VCaP (cell line): ENCODE data around the gene FOXA1.
"Not testable (repeated sequence)": the region's sequence is repeated elsewhere in the genome, so short reads cannot be mapped to it uniquely, and the experiment has no call there.

Experiments used
- H3K27ac ChIP-seq: fragments of 450-650 bp; 2 replicates; pipeline ENCODE4 v1.5.1; 2017
- TF ChIP-seq, protein P1 (sequence below): fragments of 450-650 bp; conservative IDR thresholded peaks from 2 replicates; pipeline ENCODE4 v1.5.1; 2017; ENCODE audit warnings: mild to moderate bottlenecking, moderate library complexity

The FOXA1 gene

GRCh38 chr14:37559386-37559785, 35.7 kb downstream of the FOXA1 start:
- TF ChIP-seq, protein P1, sequence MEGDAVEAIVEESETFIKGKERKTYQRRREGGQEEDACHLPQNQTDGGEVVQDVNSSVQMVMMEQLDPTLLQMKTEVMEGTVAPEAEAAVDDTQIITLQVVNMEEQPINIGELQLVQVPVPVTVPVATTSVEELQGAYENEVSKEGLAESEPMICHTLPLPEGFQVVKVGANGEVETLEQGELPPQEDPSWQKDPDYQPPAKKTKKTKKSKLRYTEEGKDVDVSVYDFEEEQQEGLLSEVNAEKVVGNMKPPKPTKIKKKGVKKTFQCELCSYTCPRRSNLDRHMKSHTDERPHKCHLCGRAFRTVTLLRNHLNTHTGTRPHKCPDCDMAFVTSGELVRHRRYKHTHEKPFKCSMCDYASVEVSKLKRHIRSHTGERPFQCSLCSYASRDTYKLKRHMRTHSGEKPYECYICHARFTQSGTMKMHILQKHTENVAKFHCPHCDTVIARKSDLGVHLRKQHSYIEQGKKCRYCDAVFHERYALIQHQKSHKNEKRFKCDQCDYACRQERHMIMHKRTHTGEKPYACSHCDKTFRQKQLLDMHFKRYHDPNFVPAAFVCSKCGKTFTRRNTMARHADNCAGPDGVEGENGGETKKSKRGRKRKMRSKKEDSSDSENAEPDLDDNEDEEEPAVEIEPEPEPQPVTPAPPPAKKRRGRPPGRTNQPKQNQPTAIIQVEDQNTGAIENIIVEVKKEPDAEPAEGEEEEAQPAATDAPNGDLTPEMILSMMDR: no peak
- no peak overlapping the region for H3K27ac ChIP-seq

DNA sequence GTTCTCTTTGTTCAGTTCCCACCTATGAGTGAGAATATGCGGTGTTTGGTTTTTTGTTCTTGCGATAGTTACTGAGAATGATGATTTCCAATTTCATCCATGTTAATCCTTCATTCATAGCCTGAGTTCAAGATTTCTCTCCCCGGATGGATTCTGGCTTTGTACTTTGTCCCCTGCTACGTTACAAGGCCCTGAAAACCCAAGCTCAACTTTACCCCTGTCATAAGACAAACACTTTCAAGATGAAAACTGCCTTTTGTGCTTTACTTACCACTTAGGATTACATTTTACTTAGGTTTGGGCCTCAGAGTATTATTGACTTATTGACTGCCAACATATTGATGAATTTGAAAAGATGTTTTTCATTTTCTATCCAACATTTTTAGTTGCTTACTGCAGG, 36.3 kb downstream of the FOXA1 start:
- TF ChIP-seq, protein P1: no peak
- no peak overlapping the region for H3K27ac ChIP-seq

GRCh38 chr14:37555596-37555995, 39.5 kb downstream of the FOXA1 start:
- H3K27ac ChIP-seq: not testable (repeated sequence)

DNA sequence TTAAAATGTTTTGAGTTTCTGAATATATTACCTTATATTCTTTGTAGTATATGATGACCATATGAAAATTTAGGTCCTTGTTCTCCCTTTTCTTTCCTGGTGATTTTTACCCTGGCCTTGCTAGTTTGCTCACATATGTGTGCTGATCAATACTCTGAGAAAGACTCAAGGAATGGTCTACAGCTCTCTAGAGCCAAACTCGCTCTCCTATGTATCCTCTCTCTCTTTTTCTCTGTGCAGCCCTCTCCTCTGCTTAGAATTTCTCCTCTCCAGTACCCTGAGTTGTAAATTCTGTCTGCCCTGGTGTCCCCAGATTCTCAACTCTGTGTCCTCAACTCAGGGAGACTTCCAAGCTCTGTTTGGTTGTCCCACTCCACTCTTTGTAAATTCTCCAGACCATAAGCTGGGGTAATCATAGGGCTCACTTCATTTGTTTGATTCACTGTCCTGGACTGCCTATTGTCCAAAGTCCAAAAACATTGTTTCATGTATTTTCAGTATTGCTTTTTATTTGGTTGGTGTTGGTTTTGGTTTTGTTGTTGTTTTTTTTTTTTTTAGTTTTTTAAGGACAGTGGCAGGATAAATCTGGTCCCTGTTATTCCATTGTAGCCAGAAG, 41.0 kb downstream of the FOXA1 start:
- TF ChIP-seq, protein P1: no peak
- H3K27ac ChIP-seq: peak overlapping the region; percentile 84; the same call in 1 of the 2 replicates

DNA sequence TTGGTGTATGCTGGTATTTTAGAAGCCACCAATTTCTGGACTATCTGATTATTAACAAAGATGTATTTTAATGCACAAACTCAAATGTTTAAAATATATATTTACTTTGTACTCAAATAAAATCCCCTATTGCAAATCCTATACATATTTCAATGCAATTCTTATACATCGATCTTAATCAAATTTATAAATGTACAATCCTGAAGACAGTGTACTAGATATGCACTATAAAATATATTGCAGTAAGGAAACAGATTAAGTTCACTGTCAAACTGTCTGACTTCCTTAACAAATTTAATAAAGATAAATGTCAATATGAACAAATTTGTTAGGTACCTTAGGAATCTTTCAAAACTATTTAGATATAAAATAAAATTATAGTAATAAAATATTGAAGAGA, 43.9 kb downstream of the FOXA1 start:
- TF ChIP-seq, protein P1: no peak
- H3K27ac ChIP-seq: peak overlapping the region; percentile 84

- TF ChIP-seq, protein P1: no peak
- peak overlapping the region; percentile 84 for H3K27ac ChIP-seq
Measured at GRCh38 chr14:37550511-37550910, 44.5 kb downstream of the FOXA1 start.

DNA sequence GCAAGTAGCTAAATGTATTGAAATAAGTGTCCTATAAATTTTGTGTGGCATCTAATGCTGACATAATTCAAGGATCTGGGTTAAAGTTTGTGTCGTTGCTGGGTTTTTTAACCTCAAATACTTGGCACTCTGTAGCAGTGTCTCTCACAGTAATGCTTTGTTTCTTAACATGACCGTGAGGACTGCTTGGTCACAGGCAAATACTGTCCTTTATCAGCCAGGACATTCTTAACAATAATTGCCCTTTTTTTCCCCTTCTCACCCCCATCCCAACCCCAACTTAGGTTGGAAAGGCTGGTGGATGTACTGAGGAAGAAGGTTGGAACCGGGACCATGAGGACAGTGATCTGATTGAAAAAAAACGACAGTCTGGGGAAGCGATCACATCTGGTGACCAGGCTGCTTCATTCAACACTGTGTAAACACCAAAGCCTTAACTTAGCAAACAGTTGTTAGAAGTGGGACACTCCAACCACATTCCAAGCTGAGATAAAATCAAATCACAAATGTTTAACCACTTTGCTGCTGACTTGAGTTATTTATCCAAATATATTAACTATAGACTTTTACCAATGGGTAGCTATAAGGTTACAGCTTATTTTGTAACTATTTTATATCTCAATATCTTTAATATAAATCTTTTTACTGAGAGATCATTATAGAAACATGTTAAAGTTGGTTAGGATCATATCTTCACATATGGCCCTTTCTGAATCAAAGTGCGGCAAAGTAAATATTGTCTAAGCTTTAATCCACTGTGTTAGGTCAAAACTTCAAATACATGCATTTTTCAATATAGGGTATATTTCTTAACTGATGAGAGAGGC, 48.2 kb downstream of the FOXA1 start:
- TF ChIP-seq, protein P1: no peak
- H3K27ac ChIP-seq: peak overlapping the region; percentile 84

GRCh38 chr14:37545174-37545573, 49.9 kb downstream of the FOXA1 start:
- H3K27ac ChIP-seq: peak overlapping the region; percentile 84
- TF ChIP-seq, protein P1: no peak
